ENCODE measurements around the gene MRPS6.

The MRPS6 gene

DNA sequence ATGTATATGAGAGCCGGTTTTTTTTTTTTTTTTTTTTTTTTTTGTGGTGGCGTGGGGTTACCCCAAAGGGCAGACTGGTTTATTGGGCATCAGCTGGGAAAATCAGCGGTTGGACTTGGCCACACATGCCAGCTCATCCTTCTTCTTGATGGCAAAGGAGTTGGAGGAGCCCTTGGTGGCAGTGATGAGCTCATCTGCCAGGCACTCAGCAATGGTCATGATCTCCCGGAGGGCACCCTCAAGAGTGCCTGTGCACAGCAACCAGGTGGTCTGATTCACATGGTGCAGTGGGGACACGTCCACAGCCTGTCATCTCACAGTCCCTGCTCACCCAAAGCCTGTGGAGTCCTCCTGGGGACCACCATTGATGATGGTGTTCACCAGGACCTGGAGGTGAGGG is 62.0 kb downstream of the MRPS6 start:
- DNase-seq, result no peak

DNA sequence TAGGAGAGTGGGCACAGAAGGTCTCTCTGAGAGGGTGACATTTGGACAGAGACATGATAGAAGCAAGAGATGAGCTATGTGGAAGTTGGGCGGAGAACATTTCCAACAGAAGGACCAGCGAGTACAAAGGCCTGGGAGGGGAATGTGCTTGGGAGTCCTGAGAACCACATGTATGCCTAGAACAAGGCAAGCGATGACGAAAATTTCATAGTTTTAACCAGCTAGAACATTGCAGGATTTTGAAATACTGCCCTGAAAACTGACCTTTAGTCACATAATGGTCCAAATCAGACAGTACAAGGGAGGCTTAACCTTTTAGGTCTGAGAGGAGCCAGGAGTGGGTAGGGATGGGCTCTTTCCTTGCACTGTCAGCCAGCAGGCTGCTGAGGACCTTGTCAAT is 68.0 kb downstream of the MRPS6 start:
- DNase-seq, result no peak

DNA sequence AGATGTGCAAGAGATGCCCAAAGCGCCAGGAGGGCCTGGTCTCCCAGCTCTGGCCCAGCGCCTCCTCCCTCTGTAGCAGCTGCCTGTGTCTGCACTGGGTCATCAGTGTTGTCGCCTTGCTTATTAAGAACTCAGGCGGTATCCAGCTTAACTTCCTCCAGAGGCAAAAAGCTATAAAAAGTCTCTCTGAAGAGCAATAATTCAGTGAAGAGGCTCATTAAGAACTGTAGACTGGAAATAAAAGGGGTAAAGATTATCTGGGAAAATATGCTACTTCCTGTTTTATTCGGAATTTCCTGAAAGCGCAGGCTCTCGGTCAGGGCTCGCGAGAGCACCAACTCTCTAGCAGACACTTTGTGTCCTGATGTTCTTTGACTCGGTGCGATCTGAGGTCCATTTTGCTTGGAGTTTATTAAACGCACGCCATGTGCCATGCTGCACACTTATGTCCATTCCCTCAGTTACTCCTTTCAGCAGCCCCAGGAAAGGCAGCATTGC is 70.4 kb downstream of the MRPS6 start:
- no peak for DNase-seq

DNA sequence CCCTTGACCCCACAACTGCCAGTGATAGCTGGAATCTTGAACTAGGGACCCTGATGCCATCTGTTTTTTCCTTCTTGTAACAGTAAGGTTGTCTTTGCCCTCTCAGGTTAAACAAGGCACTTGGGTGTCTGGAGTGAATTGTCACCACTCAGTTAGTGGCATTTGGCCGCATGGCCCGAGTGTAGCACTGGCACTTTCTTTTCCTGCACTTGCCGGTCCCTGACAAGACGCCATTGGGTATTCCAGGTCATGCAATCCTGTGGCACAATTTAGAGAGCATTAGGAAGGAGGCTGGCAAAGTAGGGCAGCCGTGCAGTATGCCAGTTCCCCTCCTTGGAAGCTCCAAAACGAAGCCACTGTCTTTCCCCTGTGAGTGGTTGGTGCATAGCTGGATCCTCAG is 70.8 kb downstream of the MRPS6 start:
- no peak for DNase-seq

DNA sequence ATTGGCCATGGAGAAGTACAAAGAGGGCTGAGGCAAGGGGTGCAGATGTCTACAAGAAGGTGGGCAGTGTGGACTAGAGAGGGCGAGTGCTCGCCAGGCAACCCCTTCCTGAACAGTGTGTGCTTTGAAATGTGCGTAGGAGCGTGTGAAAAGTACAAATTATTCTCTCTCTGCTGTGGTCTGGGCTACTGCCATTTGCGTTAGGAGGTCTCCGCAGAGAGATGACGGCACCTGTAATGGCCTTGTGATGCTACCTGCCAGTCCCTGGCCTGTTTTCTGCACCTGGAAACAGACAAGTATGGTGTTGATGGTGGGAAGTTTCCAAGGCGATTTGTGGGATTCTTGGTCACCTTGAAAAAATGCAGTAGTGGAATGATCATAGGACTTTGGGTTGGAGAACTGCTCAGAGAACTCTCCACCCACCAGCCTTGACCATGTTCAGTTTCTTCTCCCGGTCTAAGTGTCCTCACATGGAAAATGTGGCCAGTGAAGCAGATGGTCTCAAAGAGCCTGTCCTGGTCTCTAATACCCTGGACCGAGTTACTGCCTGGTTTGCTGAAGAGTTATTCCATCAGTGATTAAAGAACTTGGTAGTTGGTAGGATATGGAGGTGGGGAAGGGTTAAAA is 74.5 kb downstream of the MRPS6 start:
- no peak for DNase-seq

DNA sequence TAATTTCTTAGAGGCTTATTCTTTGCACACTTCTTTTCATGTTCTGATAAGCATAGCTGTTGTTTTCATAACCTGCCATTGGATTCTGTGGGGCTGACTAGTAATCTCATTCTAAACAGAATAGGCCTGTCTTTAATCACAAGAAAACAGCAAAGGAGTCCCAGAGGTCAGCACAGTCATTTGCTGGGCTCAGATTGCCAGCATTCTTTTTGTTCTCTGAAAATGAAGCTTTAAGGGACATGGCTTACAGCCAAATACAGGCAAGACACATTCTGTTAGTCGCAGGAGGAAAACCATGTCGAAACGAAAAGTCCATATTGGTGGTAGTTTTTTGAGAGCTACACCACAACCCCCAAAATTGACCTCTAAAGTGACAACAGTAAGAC is 75.0 kb downstream of the MRPS6 start:
- DNase-seq, result no peak

DNA sequence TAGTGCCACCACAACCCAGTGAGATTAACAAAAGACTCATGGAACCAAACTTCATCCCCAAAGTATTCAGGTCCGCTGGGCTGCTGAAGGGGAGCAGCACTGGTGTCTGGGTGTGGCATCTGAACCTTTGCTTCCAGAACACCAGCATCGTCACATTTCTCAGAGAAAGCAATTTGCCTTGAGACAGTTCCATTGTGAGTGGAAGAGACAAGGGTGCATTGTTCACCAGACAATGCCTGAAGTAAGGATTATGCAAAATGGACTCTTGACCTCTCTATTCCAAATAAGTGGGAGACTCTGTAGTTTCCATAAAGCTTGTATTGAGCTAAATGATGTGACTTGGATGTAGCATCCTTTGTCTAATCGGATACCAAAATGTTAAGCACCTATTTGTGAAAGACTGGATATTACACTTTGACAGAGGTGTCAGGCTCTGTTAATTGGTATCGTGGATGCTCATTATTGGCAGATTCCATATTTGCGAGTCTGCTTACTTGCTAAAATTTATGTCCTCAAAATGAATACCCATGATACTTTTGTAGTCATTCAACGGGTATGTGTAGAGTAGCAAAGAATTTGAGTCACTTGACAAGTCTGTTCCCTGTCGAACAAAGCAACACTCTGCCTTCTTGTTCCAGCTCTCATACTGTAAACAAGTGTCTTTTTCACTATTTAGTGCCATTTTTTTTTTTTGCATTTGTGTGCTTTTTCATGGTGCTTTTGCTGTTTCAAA is 75.6 kb downstream of the MRPS6 start:
- DNase-seq, result no peak

DNA sequence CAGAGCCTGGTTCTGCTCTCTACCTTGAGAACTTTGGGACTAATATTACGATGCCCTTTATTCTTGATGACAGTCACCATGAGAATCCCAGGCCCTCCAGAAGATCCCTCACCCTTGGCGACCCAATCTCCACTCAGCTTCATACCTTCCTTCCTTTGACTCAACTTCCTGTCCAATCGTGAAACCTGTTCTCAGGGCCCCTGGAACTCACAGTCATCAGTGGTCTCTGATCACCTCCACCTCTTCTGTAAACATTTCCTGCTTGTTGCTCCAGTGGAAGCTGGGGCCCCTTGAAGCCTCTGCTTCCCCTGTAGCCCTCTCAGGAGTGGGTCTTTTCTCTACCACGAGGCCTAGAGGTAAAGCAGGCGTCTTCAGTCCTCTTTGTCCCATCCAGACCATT is 79.1 kb downstream of the MRPS6 start:
- no peak for DNase-seq

DNA sequence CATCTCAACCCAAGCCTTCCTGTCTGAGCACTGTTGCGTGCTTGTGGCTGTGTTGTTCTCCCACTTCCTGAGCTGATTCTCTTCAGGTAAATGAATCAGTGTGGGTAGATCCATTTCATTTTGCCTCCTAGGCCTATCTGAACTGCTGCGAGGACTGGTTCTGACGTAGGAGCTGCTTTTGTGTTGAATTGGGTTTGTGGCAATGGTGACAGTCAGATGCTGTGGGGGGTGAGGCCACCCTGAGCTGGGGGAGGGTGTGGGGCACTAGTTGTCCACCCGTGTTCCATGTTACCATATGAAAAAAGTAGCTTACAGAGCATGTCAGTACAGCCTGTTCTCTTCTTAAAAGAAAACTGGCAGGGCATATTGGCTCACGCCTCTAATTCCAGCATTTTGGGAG is 81.5 kb downstream of the MRPS6 start:
- DNase-seq, result peak; percentile 29

DNA sequence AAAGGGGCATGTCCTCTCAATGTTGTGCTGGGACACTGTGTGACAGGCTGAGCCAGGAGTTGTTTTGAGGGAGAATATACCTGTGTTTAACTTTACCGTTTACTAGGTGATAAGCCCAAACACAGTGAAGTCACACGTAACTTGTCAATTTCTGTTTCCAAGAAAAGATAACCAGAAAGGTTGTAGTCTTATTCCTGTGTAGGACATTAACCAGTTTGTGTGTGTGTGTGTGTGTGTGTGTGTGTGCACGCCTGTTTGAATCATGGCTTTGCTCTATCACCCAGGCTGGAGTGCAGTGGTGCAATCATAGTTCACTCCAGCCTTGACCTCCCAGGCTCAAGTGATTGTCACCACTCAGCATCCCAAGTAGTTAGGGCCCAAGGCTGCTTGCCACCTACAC is 83.6 kb downstream of the MRPS6 start:
- no peak for DNase-seq

DNA sequence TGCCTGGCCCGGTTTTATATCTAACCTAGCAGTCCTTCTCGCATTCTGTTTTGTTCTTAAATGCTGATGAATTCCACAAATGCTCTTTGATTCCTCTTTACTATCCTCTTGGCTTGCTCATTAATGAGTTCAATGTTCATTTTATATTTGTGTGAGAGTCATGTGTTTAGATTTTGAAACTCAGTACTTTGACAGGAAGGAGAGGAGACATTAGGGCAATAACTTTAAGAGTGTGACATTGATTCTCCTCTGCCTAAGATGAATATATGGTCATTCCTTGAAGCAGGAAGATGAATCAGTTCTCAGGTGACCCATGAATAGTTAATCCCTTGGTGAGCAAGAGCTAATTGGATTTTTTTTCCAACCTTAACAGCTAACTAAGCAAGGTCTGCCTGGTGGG is 84.1 kb downstream of the MRPS6 start:
- no peak for DNase-seq

DNA sequence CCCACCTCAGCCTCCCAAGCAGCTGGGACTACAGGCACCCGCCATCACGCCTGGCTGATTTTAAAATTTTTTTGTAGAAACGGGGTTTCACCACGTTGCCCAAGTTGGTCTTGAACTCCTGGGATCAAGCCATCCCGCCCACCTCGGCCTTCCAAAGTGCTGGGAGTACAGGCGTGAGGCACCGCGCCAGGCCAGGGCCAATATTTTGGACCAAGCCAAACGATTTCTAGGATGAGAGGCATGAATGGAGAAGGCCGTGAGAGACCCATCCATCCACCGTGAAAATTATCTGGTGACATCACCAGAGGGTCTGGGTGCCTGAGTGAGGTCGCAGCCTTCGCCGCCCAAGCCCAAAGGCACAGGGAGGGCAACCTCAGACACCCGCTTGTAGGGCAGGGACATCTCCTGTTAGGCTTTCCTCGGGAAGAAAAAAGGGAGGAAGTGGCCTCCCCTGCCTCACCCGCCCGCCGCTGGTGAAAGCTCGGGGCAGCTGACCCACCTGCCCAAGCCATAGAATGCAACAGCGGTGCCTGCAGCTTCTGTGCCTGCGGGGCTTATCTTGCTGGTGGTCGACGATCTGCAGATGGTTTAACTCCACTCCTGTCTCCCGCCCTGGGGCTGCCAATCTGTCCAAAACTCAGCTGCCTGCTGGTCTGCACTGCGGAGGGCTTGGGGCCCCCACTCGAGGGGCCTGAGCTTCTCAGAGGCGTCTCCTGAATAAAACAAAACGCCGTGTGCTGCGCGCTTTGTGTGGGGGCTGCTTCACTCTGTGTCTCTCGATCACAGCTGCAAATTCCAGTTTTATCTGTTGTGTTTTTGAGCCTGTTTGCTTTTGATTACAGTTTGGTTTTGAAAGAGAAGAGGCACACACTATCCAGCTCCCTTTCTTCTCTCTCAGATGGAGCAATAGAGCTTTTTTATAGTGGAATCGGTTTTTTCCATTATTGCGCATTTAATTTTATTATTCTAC is 85.8 kb downstream of the MRPS6 start:
- DNase-seq, result no peak

DNA sequence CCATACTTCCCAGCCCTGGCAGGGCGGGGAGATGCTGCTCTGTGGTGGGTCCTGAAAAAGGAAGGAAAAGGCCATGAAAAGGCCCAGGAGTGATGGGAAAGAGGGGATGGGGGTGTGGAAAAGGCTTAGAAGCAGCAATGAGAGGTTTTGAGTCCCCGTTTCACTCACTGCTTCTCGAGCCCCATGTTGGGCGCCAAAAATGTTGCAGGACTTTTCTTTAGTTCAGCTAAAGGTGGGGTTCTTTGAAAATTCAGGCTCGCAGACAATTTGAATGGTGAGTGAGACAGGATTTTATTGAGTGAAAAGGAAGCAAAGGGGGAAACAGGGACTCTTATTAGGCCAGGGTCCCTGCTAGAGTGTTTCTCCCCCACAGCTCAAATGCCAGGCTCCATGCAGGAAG is 93.1 kb downstream of the MRPS6 start:
- no peak for DNase-seq

DNA sequence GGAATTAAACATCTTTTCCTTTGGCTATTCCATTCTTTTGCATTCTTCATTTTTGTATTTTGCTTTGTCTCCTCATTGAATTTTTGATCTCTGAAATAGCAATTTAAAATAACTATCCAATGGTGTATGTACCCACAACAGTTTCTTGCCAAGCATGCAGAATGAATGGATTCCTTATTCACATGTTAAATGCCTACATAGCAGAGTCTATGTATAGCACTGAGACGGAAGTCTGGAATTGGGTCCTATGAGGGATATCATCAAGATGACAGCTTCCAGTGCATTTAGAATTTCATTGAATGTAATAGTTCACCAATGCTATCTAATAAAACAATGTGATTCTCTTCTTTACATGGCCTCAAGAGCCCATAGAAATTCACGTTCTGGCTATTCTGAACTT is 97.5 kb downstream of the MRPS6 start:
- DNase-seq, result no peak

DNA sequence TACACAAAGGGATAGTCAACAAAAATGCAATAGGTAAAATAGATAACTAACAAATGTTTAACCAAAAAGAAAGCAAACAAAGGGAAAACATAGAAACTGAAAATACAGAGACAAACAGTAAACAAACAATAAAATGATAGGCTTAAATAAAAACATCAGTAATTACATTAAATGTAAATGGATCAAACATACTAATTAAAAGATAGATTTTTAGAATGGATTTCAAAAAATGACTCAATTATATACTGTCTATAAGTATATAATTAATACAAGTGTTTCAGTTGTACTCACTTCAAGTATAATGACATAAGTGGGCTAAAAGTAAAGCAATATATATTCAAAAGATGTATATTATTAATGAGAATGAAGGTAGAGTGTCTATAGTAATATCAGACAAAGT is 101.1 kb downstream of the MRPS6 start:
- no peak for DNase-seq

DNA sequence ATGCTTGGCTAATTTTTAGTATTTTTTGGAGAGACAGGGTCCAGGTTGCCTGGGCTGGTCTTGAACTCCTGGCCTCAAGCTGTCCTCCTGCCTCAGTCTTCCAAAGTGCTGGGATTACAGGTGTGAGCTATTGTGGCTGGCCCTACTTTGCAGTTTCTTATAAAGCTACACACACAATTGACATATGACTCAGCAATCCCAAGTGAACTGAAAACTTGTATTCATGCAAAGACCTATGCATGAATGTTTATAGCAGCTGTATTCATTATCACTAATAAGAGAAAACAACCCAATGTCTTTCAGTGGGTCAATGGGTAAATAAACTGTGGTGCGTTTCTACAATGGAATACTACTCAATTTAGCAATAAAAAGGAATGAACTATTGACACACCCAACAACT is 103.1 kb downstream of the MRPS6 start:
- DNase-seq, result no peak

DNA sequence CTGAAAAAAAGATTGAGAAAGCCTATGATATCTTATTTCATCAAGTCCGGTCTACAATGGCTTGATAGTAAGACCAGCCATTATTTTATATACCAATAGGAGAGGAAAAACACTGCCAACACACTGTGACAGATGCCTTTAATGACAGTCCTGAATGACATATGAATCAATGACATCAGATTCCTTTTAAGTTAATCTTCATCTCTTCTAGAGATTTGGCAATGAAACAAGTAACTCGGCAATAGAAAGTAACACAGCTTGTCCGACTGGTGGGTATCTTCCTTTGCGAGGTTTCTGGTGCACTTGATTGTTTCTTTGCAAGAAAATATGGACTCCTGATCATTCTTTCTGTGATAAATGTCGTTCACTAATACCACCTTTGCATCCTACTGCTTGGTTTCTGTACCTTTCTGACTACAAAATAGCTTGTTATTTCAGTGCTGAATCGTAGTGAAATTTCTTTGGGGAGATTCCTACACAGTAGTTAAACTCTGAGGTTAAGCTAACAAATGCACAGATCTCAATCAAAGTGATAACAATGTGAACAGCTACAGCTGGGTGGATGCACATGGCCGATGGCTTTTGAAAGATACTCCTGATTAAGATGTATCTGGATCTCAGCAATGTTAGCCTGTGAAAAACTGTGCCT is 104.7 kb downstream of the MRPS6 start:
- DNase-seq, result no peak

DNA sequence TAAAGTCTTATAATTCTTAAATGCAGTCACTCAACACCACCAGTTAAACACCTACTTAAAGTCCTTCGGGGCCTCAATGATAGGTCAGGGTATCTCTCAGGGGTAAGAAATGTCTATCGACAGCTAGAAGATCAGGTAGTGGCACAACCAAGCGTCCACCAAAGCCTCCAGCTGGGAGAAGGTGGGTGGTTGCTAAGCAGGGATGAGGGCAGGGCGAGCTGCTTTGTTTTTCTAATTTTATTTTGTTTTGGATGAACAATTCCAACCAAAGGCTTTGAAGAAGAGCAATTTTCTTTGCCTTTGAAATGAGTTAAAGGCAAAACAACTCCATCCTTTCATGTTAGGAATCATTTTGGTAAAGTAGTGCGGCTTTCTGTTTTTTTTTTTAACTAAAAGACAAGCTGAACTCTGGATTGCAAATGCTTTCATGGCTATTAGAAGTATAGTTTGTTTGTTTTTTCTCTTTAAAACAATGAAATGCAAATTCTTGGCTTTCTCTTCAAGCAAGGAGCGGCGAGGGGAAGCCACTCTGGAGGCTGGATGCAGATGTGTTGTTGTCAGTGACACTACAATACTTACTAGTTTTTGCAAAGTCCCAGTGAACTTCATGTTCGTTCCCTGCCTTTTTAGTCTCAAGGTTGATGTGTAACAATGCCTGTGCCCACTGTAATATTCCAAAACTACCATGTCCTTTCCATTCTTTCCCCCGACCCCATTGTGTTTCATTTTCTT is 106.0 kb downstream of the MRPS6 start:
- DNase-seq, result no peak

DNA sequence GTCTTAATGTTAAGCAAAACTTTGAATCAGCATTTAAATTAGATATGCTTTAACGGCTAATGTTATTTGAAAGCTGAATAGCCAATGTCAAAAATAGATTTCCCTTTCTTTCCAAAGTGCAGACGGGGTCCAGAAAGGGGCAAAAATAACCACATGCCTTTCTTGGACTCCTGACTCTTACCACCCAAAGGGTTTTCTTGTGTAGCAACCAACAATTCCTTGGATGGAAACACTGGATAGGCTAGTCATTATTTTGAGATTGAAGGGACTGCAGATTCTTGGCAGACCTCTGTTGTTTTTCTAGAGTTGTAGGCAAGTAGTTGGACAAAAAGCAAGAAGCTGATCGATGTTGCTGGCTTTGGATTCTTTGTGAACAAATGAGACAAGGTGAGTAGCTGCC is 107.0 kb downstream of the MRPS6 start:
- DNase-seq, result no peak

DNA sequence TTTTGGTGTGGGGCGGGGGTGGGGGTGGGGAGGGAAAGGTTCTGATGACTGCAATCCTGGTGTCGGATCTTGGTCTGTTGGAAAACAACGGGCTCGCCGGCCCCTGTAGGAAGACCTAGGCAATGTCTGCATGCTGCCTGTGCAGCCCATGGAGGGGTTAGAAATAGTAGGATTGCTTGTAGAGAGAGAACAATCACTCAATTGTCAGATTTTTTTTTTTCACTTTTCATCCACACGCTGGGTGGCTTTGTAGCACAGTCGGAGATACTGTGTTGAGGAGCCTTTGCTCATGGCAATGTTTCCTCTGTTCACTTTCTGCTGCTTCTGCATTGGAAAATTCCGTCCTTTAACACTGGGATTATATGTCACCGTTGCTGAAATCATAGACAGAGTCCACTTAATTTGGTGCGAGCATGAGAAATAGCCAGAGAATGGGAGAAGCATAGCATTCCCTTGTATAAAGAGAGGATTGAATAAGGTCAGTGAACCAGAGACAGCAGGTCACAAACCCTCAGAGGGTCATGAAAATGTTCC is 107.5 kb downstream of the MRPS6 start:
- DNase-seq, result no peak

DNA sequence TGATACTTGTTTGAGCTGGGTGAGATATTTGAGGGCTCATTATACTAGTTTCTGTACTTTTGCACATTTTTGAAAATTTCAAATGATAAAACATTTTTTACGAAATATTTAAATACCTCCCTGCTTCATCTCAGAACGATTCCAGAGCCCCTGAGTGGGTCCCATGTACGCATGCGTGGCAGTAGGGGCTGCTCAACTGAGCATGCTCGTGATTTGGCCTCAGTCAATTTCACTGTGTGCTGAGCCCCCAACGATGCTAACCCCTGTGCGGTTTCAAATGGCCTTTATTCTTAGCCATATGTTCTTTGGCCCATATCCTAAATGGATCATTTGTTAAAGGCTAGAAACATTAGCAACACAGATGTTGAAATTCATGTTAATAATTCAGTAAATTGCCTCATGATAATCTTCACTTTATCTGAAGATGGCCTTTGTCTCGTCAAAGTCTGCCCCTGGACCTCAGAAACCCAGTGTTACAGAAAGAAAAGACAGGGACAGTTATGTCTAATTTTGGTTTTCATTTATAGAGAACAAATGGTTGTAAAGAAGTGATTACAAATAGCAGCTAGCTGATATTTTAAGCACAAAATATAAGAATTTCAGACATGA is 108.2 kb downstream of the MRPS6 start:
- DNase-seq, result no peak

DNA sequence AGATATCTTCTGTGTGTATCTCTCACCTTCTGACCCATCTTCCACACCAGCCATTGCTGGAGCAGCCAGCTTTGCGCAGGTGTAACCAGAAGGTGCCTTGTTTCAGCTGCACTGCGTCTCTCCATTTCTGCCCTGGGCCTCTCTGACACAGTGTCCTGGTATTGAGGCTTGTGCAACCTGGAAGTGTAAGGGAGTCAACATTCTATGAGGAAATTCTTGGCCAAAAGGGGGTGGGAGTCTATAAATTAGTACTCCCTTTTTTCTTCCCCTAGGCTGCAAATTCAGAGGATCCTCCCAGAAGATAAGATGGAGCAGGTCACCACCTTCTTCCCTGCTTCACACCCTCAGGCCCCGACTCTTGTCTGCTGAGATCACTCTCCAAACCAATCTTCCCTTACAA is 109.1 kb downstream of the MRPS6 start:
- no peak for DNase-seq
